Spinal cord (tissue), 10 donors: Measurements from ENCODE around the gene PLCG1. TPM values are rescaled to one million over a fixed set of nuclear protein-coding genes. Genes with fewer than 3 reads are reported as not detected.

Experiments used
- DNase-seq, 6 donors: peaks; one replicate each; pipeline versions ENCODE4 v3.0.0 to v3.0.0-alpha.2; 2013 to 2015; ENCODE audit warnings: low spot score in 6 of 6, low read depth in 4 of 6
- H3K27ac ChIP-seq: one replicate; pipeline ENCODE4 v1.5.1; 2013; ENCODE audit warnings: low read depth, low read length, control low read depth
- H3K27me3 ChIP-seq: one replicate; pipeline ENCODE4 v1.6.1; 2013; ENCODE audit warnings: low read length; ENCODE audit not compliant: control insufficient read depth, insufficient read depth
- H3K36me3 ChIP-seq: one replicate; pipeline ENCODE4 v1.6.1; 2013; ENCODE audit warnings: low read length; ENCODE audit not compliant: control insufficient read depth, insufficient read depth
- H3K4me1 ChIP-seq: one replicate; pipeline ENCODE4 v1.6.1; 2013; ENCODE audit warnings: low read length; ENCODE audit not compliant: control insufficient read depth, insufficient read depth
- H3K4me3 ChIP-seq: one replicate; pipeline ENCODE4 v1.5.1; 2013; ENCODE audit warnings: low read depth, low read length, control low read depth
- H3K9me3 ChIP-seq: one replicate; pipeline ENCODE4 v1.6.1; 2013; ENCODE audit warnings: low read length; ENCODE audit not compliant: control insufficient read depth, insufficient read depth
- WGBS: methylation state at CpG from one replicate; pipeline ENCODE4 v1.1.5; 2013; ENCODE audit warnings: missing lambda C conversion rate; ENCODE audit not compliant: insufficient coverage; 5-methylcytosine and 5-hydroxymethylcytosine counted together
- polyA plus RNA-seq, 2 donors: library from polyadenylated mRNA; unstranded; fragments of 120-200 nt; gene quantifications; one replicate each; pipeline ENCODE4 v1.2.1, GENCODE V29; 2013; ENCODE audit not compliant: insufficient read length in 2 of 2
- small RNA-seq: library from RNA; depleted of rRNA; stranded (forward); fragments of <200 nt; gene quantifications from one replicate; pipeline ENCODE3, GENCODE V24; 2014; ENCODE audit warnings: low replicate concordance
- total RNA-seq, 2 donors: library from RNA; depleted of rRNA in 1 of 2; stranded (reverse); fragments of 120-200 nt in 1 of 2; fragments of >200 nt in 1 of 2; gene quantifications; one replicate each; pipeline versions ENCODE4 v1.2.3 to v1.2.4, GENCODE V29; 2013 to 2014
- donor health status: healthy.

The PLCG1 gene
- total and polyA plus RNA-seq, 4 donors: 96.7 to 148 (median 130) TPM

- Histone ChIP-seq H3K36me3 (no peaks in the 10 kb centered on the region), H3K27me3 (no peaks in the 10 kb centered on the region), H3K4me1 (peaks cover 5% of the 10 kb centered on the region), H3K27ac (no peak overlapping the region), H3K4me3 (no peak overlapping the region), H3K9me3 (no peaks in the 10 kb centered on the region)
- no peak for DNase-seq
- WGBS: no CpG with 5 or more reads among the region's 2 CpGs
These were observed 82.5 kb downstream of the PLCG1 start for GRCh38 chr20:41219824-41220223.

- H3K36me3 ChIP-seq: no peaks in the 10 kb centered on the region
- no peak overlapping the region for H3K4me3 ChIP-seq
- DNase-seq: peak in 1 of 6 donors; percentile 57
- peak overlapping the region; percentile 87 for H3K27ac ChIP-seq
- no peaks in the 10 kb centered on the region for H3K9me3 ChIP-seq
- 81% methylated on average over 5 of the region's 5 CpGs for WGBS
- H3K27me3 ChIP-seq: no peaks in the 10 kb centered on the region
- peaks cover 5% of the 10 kb centered on the region for H3K4me1 ChIP-seq
These were observed 84.4 kb downstream of the PLCG1 start for GRCh38 chr20:41221614-41222218.

- Histone ChIP-seq H3K4me3 (no peak overlapping the region), H3K27me3 (no peaks in the 10 kb centered on the region), H3K36me3 (no peaks in the 10 kb centered on the region), H3K9me3 (no peaks in the 10 kb centered on the region), H3K4me1 (peaks cover 5% of the 10 kb centered on the region), H3K27ac (peak overlapping the region; percentile 87)
- WGBS: no CpG with 5 or more reads among the region's 1 CpG
- peak in 5 of 6 donors; percentile 66 to 93 (median 79) for DNase-seq
These were observed 85.0 kb downstream of the PLCG1 start for GRCh38 chr20:41222296-41222695.

- Histone ChIP-seq H3K27me3 (no peaks in the 10 kb centered on the region), H3K27ac (peak overlapping the region; percentile 87), H3K9me3 (no peaks in the 10 kb centered on the region), H3K4me3 (no peak overlapping the region), H3K4me1 (peaks cover 5% of the 10 kb centered on the region), H3K36me3 (no peaks in the 10 kb centered on the region)
- no peak for DNase-seq
These were observed 85.4 kb downstream of the PLCG1 start for GRCh38 chr20:41222703-41223102.

- Histone ChIP-seq H3K9me3 (no peaks in the 10 kb centered on the region), H3K27me3 (no peaks in the 10 kb centered on the region), H3K4me1 (peaks cover 5% of the 10 kb centered on the region), H3K4me3 (no peak overlapping the region), H3K36me3 (no peaks in the 10 kb centered on the region), H3K27ac (peak overlapping the region; percentile 87)
- peak in 1 of 6 donors; percentile 38 for DNase-seq
These were observed 85.8 kb downstream of the PLCG1 start for GRCh38 chr20:41223112-41223511.

GRCh38 chr20:41224281-41224680, 86.9 kb downstream of the PLCG1 start:
- Histone ChIP-seq H3K36me3 (no peaks in the 10 kb centered on the region), H3K27me3 (no peaks in the 10 kb centered on the region), H3K4me1 (peaks cover 5% of the 10 kb centered on the region), H3K9me3 (no peaks in the 10 kb centered on the region), H3K4me3 (no peak overlapping the region), H3K27ac (peak overlapping the region; percentile 87)
- WGBS: 93% methylated on average over 1 of the region's 1 CpG
- no peak for DNase-seq

GRCh38 chr20:41225091-41225490, 87.7 kb downstream of the PLCG1 start:
- no peak for DNase-seq
- peak overlapping the region; percentile 87 for H3K27ac ChIP-seq
- H3K27me3 ChIP-seq: no peaks in the 10 kb centered on the region
- H3K4me3 ChIP-seq: no peak overlapping the region
- WGBS: 100% methylated on average over 1 of the region's 1 CpG
- H3K4me1 ChIP-seq: peaks cover 5% of the 10 kb centered on the region
- no peaks in the 10 kb centered on the region for H3K36me3 ChIP-seq
- H3K9me3 ChIP-seq: no peaks in the 10 kb centered on the region

GRCh38 chr20:41226426-41226825, 89.1 kb downstream of the PLCG1 start:
- WGBS: 100% methylated on average over 1 of the region's 1 CpG
- Histone ChIP-seq H3K4me1 (peaks cover 5% of the 10 kb centered on the region), H3K36me3 (no peaks in the 10 kb centered on the region), H3K27ac (no peak overlapping the region), H3K4me3 (no peak overlapping the region), H3K9me3 (no peaks in the 10 kb centered on the region), H3K27me3 (no peaks in the 10 kb centered on the region)
- DNase-seq: no peak

Small RNA genes within 50 kb of the gene (small RNA-seq; reads per million reads assigned to genes)
- gene AL022394.1: not detected
- not detected for gene MIR6871

Other genes with a start within 250 kb of the PLCG1 start
- 10 to 100 TPM; 29.1 to 33.1 TPM for gene TOP1, start 108.7 kb upstream of the PLCG1 start, total RNA-seq
- 10 to 100 TPM; 71.7 to 90.1 TPM for gene TOP1, start 108.7 kb upstream of the PLCG1 start, polyA plus RNA-seq
- 10 to 100 TPM; 28.5 to 31.7 TPM for gene ZHX3, start 180.2 kb downstream of the PLCG1 start, total RNA-seq
- gene ZHX3, start 180.2 kb downstream of the PLCG1 start, polyA plus RNA-seq: 10 to 100 TPM; 30.3 to 36.3 TPM
- gene LPIN3, start 203.3 kb downstream of the PLCG1 start, total RNA-seq: 1 to 10 TPM; 3.1 to 6.0 TPM
- gene LPIN3, start 203.3 kb downstream of the PLCG1 start, polyA plus RNA-seq: 1 to 10 TPM; 2.7 to 5.4 TPM
- 10 to 100 TPM in 1 of 2 donors, 1 to 10 TPM in 1; 8.6 to 16.4 TPM for gene EMILIN3, start 229.3 kb downstream of the PLCG1 start, total RNA-seq
- gene EMILIN3, start 229.3 kb downstream of the PLCG1 start, polyA plus RNA-seq: 1 to 10 TPM; 9.4 to 9.9 TPM